ENCODE data around the gene KCNB1.

KCNB1 gene

DNA sequence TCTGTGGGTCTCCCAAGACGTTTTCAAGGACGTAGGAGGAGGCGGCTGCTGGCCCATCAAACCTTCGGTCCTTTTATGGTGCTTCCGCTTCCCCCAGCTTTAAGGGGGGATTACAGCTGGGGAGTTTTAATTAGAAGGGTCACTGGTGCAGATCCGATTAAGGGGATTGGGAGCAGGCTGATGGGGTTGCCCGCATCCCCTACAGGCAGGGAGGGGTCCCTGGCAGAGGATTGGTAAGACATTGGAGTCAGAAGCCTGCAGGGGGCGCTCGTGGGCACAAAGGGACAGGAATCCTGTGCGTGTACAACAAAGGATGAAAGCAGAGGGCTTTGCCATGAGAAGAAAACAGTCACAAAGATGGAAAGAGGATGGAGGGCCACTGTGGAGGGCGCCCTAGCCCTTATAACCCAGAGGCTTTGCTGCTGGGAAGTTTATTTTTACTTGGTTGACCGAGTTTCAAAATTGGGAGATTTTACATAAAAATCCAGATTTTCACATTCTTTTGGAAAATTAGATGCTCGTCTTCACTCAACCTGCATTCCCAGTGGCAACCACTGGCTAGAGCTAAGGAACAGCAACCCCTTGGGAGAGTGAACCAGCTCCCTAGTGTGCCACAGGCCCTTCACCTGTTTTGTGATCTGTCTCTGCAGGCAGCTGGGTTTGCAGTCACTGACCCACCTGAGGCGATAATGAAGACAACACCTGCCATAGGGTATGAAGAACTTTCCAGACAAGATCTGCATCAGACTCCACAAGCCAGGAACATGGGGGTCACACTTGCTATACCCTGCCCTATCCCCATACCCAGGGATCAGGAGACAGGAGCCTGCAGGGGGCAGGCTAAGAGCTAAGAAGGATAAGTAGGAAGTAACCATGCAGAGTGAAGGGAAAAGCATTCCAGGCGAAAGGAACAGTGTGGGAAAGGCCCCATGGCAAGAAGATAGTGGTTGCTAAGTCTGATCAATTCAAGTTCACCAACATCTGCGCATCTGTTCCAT is 97.7 kb downstream of the KCNB1 start:
- DNase-seq: peak; percentile 84

DNA sequence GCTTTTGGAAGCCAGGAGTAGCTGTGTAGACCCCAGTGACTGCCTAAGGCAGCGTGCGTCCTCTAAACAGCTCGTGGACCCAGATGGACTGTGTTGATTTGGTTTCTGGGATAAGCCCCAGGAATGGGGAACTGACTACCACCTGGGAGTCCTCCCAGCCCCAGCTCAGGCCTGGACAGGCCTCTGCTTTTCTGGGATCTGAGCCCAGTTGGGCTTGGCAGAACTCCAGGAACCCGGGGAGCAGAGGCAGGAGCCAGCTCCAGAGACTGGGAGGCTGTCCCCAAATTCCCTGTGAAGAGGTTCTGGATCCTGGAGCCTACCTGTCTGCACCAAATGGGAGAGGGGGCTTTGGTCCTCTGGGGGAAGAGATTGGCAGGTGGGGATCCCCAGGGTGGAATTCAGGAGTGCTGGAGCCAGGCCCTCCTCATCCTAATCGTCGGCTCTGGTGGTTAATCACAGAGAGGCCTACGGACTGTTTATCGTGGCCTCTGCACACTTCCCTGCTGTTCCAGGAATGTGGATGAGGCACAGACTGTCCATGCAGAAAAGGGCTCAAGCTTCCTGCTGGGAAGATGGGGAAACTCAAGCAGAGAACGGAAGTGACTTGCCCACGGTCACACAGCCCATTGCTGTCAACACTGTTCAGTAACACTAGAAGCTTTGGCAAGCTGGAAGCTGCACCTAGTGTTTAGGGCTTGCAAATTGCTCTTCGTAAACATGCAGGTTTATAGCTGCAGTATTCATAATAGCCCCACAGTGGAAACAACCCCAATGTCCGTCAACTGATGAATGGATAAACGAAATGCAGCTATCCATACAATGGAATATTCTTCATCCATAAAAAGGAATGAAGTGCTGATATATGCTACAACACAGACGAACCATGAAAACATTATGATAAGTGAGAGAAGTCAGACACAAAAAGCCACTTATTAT is 100.6 kb downstream of the KCNB1 start:
- no peak for DNase-seq

DNA sequence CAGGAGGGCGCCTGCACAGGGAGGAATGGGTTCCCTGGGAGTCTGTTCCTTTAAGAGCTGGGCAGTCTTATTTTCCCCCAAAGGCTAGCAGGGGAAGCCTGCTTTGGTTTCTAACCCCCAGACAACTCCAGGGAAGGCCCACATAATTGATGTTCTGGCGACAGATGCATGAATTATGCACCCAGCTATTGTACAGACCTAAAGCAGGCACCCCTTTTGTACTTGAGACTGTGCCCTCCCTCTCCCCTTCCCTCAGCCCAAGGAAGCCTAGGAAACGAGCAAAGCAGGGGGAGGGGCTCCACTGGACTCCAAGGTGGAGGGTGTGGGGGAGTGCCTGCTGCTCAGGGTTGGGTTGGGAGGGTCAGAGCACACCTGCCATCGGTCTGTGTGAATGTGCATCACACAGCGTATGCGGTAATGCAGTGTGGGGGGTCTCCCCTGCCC is 102.1 kb downstream of the KCNB1 start:
- no peak for DNase-seq

DNA sequence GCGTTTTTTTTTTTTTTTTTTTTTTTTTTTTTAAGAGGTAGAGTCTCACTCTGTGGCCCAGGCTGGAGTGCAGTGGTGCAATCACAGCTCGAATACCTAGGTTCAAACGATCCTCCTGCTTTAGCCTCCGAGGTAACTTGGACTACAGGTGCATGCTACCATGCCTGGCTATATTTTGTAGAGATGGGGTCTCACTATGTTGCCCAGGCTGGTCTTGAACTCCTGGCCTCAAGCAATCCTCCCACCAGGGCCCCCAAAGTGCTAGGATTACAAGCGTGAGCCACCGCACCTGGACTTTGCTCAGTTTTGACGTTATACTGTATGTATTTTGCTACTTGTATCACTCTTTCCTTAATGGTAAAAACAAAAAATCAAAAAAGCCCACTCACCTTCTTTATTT is 103.1 kb downstream of the KCNB1 start:
- no peak for DNase-seq

DNA sequence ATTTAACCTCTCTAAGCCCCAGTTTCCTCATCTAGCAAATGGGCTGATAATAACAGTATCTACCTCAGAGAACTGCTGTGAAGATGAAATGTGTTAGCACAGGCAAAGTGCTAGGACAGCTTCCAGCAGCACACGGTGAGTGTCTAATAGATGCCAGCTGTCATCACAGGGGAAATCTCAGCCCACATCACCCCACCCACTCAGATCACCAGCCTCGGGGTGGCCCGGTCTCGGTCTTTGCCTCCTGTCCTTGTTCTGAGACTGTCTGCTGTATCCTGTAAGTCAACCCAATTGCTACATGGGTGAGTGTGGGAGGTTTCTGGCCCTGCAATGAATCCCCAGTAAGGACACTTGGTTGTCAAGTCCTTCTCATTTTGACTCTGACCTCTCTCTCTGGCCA is 105.1 kb downstream of the KCNB1 start:
- no peak for DNase-seq

DNA sequence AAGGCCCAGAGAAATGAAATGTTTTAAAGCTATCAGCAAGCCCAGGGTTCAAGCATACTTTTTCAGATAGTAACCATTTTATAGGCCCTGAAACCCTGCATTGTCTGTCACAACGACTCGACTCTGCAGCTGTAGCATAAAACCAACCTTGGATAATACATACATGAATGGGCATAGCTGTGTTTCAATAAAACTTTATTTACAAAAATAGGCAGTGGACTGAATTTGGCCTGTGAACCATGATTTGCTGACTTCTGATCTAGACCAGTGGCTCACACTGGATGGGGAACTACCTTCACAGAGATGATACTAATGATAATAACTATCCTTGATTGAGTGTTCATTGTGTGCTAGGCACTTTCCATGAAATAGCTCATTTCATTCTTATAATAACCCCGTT is 107.3 kb downstream of the KCNB1 start:
- no peak for DNase-seq

DNA sequence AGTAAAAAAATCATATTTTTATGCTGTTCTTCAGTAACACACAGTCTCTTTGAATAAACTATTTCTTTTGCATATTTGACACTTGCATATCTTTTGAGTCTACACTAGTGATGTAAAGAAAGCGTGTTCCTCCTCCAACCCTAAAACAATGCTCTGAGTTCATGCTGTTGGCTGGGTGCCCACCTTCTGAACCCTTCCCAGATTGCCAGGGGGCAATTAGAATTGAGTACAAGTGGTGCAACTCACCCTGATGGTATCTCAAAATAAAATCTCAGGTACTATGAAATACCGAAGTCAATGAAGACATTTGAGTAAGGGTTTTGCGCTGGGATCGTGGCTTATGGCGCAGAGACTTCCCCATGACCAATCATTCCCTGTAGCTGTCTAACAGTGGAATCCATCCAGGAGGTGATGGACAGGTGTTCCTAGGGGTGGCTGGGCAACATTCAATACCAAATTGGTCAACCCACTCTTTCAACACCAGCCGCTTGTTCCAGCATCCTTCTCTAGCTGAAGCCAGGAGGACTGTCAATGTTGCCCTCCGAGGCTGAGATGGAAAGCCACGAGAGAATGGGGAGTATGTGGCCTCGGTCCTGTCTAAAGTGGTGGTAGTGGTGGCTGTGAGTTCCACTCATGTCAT is 110.3 kb downstream of the KCNB1 start:
- no peak for DNase-seq

DNA sequence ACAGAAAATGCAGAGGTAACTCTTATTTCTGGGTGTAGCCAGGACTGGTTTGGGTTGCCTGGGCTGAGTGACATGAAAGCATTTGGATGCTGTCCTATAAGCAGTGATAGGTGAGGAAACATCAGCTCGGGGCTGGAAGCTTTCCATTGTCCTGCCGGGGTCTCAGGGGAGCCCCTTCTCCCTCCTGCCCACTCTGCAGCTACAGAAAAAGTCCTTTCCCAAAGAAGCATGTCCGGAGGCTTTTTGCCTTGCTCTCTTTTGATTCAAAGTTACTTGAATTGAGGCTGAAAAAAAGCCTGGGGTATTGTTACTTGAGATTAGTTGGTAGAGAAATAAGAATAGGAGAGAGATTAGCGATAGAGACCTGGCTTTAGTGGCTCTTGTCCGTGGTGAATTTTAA is 113.9 kb downstream of the KCNB1 start:
- no peak for DNase-seq

DNA sequence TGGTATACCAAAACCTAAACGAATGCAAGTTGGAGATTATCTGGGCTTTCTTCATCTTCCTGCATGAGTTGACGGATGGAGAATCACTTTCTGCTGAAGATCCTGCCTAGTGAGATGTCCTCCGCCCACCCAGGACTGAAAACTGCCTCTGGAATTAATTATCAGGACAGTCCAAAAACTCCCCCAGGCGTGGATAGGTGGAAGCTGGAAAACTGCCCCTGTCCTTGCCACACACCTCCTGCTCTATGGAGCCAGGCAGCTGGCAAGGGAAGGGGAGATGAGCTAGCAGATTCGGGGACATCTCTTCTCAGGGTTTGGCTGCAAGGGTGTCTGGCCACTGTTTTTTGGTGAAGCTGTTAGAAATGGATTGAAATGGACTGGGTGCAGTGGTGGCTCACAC is 115.4 kb downstream of the KCNB1 start:
- no peak for DNase-seq

DNA sequence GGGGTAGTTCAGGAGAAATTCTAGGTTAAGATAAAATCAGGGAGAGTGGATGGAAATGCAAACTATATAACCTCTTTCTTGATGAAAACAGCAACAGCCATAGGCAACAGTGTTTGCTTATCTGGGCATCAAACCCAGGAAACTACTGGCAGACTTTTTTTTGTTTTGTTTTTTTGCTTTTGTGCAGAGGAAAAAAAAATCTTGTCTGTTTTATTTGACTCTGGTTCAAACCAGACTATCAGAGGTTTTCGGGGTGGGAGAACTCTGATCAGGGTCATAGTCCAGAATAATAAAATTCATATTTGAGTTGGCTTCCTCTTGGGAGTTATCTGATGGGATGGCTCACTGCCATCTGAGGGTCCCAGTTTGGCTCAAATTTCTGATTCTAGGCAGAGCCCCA is 115.8 kb downstream of the KCNB1 start:
- no peak for DNase-seq

DNA sequence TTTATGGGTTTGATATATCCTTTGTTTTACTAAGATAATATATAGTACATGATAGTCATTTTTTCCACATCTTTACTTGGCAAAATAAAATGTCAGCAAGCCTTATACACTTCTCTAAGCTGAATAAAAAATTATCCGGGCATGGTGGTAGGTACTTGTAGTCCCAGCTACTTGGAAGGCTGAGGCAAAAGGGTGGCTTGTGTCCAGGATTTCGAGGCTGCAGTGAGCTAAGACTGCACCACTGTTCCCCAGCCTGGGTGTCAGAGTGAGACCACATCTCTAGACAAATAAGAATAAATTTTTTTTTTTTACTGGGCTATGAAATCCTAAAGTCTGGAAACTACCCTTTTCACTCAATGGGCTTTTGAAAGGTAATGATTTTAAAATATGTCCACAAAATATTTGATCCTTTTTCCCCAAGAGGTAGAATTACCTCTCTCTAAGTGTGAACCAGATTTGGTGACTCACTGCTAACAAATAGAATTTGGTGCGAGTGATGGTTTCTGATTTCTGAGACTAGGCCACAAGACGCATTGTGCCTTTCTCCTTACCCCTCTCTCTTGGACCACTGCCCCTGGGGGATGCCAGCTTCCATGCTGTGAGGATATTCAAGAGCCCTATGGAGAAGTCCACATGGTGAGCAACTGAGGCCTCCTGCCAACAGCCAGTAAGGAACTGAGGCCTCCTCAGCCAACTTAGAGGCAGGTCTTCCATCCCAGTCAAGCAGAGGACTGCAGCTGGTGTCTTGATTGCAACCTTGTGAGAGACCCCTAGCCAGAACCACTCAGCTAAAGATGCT is 120.4 kb downstream of the KCNB1 start:
- no peak for DNase-seq

DNA sequence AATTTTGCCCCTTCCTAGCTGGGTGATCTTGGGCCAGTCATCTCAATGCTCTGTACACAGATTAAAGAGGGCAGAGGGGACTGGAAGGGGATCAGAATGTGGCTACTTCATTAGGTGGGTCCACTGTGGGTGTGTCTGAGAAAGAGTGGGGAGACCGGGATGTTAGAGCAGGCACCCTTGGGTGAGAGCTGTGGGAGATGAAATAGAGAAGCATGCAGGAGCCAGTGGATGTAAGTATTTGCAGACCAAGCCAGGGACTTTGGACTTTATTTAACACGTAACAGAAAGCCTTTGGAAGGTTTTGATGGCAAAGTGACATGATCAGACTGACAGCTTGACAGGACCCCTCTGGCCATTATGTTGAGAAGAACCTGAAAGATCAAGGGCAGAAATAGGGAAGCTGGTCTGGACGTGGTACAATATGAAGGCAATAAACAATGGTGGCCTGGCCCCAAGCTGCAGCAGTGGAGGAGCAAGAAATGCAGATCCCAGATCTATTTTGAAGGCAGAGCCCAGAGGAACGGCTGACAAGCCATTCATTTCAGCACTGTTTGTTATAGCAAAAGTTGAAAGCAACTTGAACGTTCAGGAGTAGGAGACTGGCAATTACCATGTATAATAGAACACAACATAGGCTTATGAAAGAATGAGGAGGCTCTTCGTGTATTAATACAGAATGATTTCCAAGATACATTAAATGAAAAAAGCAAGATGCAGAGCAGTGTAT is 122.1 kb downstream of the KCNB1 start:
- DNase-seq: no peak

DNA sequence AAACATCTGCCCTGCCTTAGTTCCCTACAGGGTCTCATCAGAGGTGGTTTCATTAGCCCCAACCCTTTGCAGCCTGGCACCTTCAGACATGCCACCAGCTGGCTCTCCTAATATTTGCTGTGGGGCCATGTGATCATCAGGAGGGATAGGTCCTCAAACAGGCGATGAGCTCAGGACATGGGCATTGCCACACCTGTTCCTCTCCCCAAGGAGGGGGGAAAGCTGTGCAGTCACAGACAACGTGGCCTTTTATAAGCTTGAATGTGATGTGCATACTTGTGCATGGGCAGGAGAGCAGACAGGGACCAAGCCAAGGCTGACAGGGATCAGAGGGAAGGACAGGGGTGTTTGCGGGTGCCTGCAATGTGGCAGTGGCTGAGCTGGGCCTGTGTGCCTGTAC is 125.8 kb downstream of the KCNB1 start:
- no peak for DNase-seq

DNA sequence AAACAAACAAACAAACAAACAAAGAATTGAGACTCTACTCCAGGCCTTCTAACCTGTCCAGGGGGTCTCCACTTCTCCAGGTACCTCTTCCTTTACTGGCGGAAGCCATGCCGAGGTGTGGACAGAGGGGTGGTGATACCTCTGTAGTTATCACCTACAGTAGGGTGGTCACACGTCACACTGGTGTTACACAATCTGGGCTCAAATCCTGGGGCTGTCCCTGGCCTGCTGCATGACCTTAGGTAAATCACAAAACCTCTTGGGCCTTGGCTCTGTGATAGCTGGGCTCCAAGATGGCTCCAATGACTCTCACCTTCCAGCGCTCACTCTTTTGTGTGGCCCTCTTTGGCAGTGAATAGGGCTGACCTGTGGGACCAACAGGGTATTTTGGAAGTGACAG is 127.8 kb downstream of the KCNB1 start:
- DNase-seq: no peak

DNA sequence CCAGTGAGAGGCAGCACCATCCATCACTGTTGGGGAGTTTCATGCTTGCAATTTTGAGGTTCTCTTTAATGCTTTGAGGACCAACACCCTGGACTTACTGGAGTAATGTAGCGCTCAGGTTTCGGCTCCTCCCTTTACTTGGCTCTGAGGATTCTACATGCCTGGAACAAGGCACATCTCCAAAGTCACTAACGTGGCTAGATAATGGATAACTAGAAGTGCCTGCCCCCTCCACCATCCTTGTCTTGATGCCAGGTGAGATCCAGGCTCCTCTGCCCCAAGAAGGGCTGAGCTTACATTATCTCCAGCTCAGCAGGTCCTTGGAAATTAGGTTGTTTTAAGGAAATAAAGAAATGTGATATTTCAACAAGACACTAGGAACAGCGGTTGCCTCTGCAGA is 129.1 kb downstream of the KCNB1 start:
- DNase-seq: no peak

DNA sequence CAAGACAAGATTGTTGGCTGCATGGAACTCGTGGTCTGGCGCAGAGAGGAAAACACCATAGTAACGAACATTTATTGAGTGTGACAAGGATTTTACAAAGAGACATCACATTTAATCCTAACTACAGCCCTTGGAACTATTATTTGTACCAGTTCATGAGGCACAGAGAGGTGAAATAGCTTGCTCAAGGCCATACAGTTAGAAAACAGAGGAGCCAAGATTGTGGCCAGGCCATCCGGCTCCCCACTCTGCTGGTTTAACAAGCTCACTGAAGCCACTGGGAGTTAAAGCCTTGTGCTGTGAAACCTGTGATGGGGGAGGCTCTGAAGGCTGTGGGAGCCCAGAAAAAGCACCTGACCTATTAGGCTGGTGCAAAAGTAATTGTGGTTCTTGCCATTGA is 129.7 kb downstream of the KCNB1 start:
- DNase-seq: no peak

DNA sequence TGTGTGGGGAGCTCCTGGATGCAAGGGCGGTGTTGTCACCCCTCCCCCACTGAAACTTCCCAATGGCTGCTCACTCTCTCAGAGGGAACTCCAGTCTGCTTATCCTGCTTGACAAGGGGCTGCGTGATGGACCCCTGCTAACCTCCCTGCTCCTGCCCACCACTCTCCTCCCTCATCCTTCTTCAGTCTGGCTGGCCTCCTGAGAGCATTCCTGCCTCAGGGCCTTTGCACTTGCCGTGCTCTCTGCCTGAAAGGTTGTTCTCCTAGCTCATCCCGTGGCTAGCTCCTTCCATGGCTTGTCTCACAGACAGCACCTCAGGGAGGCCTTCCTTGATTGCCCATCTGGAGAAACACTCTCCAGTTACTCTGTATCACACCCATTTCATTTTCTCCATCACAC is 130.7 kb downstream of the KCNB1 start:
- DNase-seq: no peak

DNA sequence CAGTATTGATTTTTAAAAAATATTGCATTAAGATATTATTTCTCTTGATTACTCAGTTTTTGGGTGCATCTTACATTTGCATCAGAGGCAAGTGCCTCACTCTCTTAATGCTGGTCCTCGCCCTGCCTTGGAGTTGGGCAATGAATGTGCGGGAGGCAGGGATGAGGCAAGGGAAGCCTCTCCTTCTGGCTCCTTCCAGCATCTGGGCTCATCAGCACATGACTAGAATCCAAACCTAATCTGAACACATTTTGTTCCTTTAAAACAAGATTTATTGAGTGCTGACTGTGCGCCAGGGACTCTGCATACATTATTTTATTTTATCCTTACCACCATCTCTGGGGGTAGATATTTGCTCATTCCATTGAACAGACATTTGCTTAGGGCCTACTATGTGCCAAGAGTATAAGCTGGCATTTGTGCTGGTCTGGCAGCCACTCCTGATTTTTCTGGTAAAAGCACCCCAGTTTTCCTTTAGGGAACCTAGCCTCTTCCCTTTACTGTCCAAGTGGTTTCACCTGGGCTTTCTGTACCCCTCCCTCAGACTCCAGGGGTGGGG is 132.7 kb downstream of the KCNB1 start:
- DNase-seq: no peak

DNA sequence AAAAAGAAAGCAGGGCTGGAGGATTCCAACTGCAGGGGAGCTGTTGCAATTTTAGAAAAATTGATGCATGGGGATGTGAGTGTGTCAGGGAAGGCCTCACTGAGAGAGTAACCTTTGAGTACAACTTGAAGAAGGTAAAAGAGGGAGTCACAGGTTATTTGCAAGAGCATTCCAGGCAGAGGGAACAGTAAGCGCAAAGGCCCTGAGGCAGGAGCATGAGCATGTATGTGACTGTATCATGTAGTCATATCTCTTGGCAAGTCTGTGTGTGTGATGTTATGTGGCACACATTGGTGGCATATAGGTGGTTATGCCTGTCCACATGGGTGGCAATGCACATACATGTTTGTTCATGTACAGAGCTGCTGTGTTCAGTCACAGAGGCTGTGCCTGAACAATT is 133.4 kb downstream of the KCNB1 start:
- no peak for DNase-seq

DNA sequence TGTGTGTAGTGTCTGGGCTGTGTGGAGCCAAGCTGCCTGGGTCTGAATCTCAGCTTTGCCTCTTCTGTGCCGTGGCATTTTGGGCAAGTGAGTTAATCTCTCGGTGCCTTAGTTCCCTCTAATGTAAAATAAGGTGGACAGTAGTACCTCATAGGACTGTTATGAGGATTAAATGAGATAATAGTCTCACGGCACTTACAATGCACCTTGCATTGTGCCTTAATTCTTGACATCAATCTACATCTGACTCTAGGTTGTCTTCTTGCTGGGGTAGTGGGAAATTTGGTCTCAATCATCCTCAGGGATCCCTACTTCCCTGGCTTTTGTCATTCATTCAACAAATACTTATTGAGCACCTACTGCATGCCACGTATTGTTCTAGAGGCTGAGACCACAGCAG is 133.9 kb downstream of the KCNB1 start:
- no peak for DNase-seq

DNA sequence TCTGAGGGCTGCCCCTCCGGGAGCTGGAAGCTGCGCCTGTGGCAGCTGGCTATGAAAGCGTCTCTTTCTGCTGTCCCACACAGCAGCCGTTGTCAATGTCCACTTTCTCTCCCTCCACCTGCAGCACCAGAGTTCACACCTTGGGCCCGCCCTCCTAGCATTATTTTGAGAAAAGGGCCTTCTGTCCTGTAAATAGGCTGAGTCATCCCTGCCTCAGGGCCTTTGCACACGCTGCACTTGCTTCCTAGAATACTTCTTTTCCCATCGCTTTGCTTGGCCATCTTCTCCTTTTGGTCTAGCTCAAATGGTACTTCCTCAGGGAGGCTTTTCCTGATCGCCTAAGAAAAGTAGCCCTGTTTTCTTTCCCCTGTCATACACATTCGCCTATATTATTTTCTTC is 135.3 kb downstream of the KCNB1 start:
- DNase-seq: no peak
